ENCODE results near the gene PCDHA7.
"Not testable (repeated sequence)": the region's sequence is repeated elsewhere in the genome, so short reads cannot be mapped to it uniquely, and the experiment has no call there.

Gene PCDHA7

GRCh38 chr5:140868721-140869554 is 34.9 kb downstream of the PCDHA7 start, which contains the start of gene PCDHA11:
Gene PCDHA11, plus strand, starts transcription at chr5:140868957. Its CDS starts 147 bp downstream, at chr5:140869104.
- no peak for ATAC-seq

- no peak for ATAC-seq
Measured at GRCh38 chr5:140869555-140869886, 35.5 kb downstream of the PCDHA7 start.

- no peak for ATAC-seq
Measured at GRCh38 chr5:140870221-140871201, 36.4 kb downstream of the PCDHA7 start.

- ATAC-seq = no peak
Measured at GRCh38 chr5:140875085-140876065, 41.3 kb downstream of the PCDHA7 start, which contains the start of gene PCDHA12. Gene PCDHA12, plus strand, starts transcription at chr5:140875308. Its CDS starts 165 bp downstream, at chr5:140875473.

GRCh38 chr5:140876541-140877261 is 42.6 kb downstream of the PCDHA7 start:
- not testable (repeated sequence) for ATAC-seq

- no peak for ATAC-seq
Measured at GRCh38 chr5:140877262-140877581, 43.2 kb downstream of the PCDHA7 start.

- ATAC-seq = no peak
Measured at GRCh38 chr5:140881889-140882590, 48.0 kb downstream of the PCDHA7 start, which contains the start of gene PCDHA13. Gene PCDHA13, plus strand, starts transcription at chr5:140882124. Its CDS starts 145 bp downstream, at chr5:140882269.

GRCh38 chr5:140882591-140882899 is 48.5 kb downstream of the PCDHA7 start:
- ATAC-seq = no peak

GRCh38 chr5:140883373-140883772 is 49.3 kb downstream of the PCDHA7 start:
- no peak for ATAC-seq

- no peak for ATAC-seq
Measured at GRCh38 chr5:140883927-140884697, 50.0 kb downstream of the PCDHA7 start.

All from activated CD4-positive, CD25-positive, alpha-beta regulatory T cell treated with anti-CD3 and anti-CD28 coated beads, Interleukin-2, amount 50 U/mL, for 24 hours (primary cell).